Type B pancreatic cell (in vitro differentiated cells): ENCODE data around the gene TMEM38B. TPM values are rescaled to one million over a fixed set of nuclear protein-coding genes. Genes with fewer than 3 reads are reported as not detected.

Experiments used
- DNase-seq: peaks from one replicate; pipeline ENCODE4 v3.0.0; 2021; ENCODE audit warnings: mixed read lengths; ENCODE audit not compliant: unreplicated experiment; ENCODE audit errors: extremely low spot score
- H3K27ac Mint-ChIP-seq: 2 replicates; pipeline ENCODE4 v1.8.0; 2021; ENCODE audit warnings: mild to moderate bottlenecking, mixed read lengths
- H3K27me3 Mint-ChIP-seq: 2 replicates; pipeline ENCODE4 v1.8.0; 2021; ENCODE audit warnings: mixed read lengths
- H3K36me3 Mint-ChIP-seq: 2 replicates; pipeline ENCODE4 v1.8.0; 2021; ENCODE audit warnings: mixed read lengths
- H3K4me1 Mint-ChIP-seq: one replicate; pipeline ENCODE4 v1.8.0; 2021; ENCODE audit warnings: mixed read lengths; ENCODE audit not compliant: unreplicated experiment
- H3K4me3 Mint-ChIP-seq: 2 replicates; pipeline ENCODE4 v1.8.0; 2021; ENCODE audit warnings: mild to moderate bottlenecking, mixed read lengths
- H3K9me3 Mint-ChIP-seq: 2 replicates; pipeline ENCODE4 v1.8.0; 2021; ENCODE audit warnings: mixed read lengths
- total RNA-seq: library from RNA; stranded (reverse); gene quantifications from 2 replicates; pipeline ENCODE4 v1.2.1, GENCODE V29; 2021; ENCODE audit warnings: low replicate concordance
- TF ChIP-seq, protein P1 (sequence below): fragments of 200-600 bp; sonication (generic); conservative IDR thresholded peaks from 2 replicates; pipeline ENCODE4 v1.5.0; 2021; ENCODE audit warnings: antibody characterized with exemption, mild to moderate bottlenecking

Gene TMEM38B
- total RNA-seq, 1 donor from 2014 or later, result 21.3 TPM

DNA sequence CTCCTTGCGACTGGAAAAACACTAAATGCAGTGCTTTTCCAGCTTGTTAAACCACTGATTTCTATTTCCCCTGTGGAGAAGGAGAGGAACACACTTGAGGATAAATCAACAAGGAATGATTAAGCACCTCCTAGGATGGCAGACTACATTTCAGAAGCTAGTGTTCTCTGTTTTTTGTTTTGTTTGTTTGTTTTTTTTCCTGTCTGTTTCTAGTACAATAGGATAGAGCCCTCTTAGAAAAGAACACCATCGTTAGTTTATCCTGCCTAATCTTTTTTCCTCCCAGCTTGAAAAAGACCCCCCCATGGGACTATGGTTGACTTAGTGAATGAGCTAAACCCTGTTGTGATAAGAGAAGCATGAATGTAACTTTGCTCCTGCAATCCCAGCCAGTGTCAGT is 36.0 kb upstream of the TMEM38B start:
- H3K4me3 Mint-ChIP-seq, result no peak overlapping the region
- DNase-seq, result no peak
- no peaks in the 10 kb centered on the region for H3K9me3 Mint-ChIP-seq
- peaks cover 15% of the 10 kb centered on the region for H3K4me1 Mint-ChIP-seq
- H3K27me3 Mint-ChIP-seq, result peaks cover 41% of the 10 kb centered on the region
- TF ChIP-seq, protein P1, sequence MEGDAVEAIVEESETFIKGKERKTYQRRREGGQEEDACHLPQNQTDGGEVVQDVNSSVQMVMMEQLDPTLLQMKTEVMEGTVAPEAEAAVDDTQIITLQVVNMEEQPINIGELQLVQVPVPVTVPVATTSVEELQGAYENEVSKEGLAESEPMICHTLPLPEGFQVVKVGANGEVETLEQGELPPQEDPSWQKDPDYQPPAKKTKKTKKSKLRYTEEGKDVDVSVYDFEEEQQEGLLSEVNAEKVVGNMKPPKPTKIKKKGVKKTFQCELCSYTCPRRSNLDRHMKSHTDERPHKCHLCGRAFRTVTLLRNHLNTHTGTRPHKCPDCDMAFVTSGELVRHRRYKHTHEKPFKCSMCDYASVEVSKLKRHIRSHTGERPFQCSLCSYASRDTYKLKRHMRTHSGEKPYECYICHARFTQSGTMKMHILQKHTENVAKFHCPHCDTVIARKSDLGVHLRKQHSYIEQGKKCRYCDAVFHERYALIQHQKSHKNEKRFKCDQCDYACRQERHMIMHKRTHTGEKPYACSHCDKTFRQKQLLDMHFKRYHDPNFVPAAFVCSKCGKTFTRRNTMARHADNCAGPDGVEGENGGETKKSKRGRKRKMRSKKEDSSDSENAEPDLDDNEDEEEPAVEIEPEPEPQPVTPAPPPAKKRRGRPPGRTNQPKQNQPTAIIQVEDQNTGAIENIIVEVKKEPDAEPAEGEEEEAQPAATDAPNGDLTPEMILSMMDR, result no peak
- H3K36me3 Mint-ChIP-seq, result no peaks in the 10 kb centered on the region
- H3K27ac Mint-ChIP-seq, result no peak overlapping the region

DNA sequence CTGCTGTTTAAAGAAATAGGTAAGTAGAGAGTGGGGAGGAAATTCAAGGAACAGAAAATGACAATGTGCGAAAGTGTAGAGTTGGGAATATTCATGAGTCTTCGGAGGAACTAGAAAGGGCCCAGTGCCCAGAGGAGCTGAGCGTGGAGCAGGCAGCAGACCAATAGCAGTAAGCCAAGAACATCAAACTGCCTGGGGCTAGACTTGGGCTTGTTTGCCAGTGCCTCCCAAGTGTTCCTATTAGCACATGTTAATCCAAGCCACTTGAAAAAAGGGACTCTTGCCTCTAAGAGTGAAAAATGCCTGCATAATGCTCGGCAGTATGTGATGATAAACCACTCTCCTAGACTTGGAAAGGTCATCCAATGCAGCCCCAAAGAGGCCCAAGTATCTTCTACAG is 33.3 kb upstream of the TMEM38B start:
- Mint-ChIP-seq H3K9me3 (no peaks in the 10 kb centered on the region), H3K27me3 (peaks cover 24% of the 10 kb centered on the region), H3K27ac (no peak overlapping the region), H3K4me1 (peaks cover 15% of the 10 kb centered on the region), H3K4me3 (no peak overlapping the region), H3K36me3 (no peaks in the 10 kb centered on the region)
- TF ChIP-seq, protein P1, result no peak
- DNase-seq, result no peak

DNA sequence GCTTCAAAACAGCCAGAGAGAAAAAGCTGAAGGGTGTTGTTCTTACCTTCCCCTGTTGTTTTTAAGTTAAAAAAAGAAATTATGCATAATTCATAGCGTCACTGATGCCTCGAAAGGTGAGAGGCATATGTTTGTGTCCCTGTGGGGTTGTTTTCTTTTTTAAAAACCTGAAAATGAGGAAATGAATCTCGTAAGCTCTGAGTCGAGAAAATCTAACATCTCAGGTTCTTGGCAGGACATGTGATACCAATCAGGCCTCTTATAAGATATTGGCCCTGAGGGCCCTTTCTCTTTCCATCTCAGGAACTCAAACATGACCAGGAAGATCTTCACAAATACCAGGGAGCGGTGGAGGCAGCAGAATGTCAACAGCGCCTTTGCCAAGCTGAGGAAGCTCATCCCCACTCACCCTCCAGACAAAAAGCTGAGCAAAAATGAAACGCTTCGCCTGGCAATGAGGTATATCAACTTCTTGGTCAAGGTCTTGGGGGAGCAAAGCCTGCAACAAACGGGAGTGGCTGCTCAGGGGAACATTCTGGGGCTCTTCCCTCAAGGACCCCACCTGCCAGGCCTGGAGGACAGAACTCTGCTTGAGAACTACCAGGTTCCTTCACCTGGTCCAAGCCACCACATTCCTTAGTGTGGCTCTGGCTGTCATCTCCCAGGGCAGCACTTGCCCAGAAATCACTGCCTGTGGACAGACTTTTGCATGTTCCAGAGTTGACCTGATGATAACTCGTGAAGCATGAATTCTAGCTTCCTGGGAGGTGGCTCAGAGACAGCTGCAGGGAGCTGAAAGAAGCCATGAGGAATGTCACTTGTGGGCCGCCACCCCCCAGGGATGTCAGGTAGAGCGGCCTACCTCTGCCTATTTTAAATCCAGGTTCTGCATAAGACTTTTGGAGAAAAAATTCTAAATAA is 31.9 kb upstream of the TMEM38B start, which contains the start of gene TAL2:
Gene TAL2, plus strand, starts transcription at position 274 of the 921 bp plus-strand sequence. Its CDS starts 40 bp downstream, at position 314.
- H3K4me3 Mint-ChIP-seq, result no peak within 1 kb of the TSS

DNA sequence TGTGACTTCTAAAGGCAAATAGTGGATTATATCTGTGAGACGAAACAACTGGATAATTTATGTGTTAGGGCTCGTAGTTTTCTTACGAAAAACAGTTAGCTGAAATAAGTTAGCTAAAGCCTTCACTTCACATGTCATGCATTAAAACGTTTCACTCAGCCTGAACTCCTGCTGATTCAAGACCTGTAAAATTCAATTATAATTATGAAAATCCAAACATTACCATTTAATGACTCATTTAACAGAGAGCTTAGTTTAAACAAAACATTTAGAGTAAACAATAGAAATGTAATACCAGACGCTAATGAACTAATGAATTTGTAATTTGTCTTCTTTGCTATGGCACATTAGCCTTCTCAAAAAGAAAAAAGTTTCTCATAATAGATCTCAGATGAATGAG is 30.4 kb upstream of the TMEM38B start:
- peaks cover 14% of the 10 kb centered on the region for H3K27me3 Mint-ChIP-seq
- TF ChIP-seq, protein P1, result no peak
- H3K27ac Mint-ChIP-seq, result no peak overlapping the region
- no peaks in the 10 kb centered on the region for H3K9me3 Mint-ChIP-seq
- H3K4me1 Mint-ChIP-seq, result no peaks in the 10 kb centered on the region
- H3K4me3 Mint-ChIP-seq, result no peak overlapping the region
- no peaks in the 10 kb centered on the region for H3K36me3 Mint-ChIP-seq
- DNase-seq, result no peak

More for the DNA sequence above, 31.9 kb upstream of the TMEM38B start, which contains the start of gene TAL2:
- Mint-ChIP-seq H3K4me1 (peaks cover 7% of the 10 kb centered on the region), H3K27me3 (peaks cover 19% of the 10 kb centered on the region), H3K36me3 (no peaks in the 10 kb centered on the region), H3K9me3 (no peaks in the 10 kb centered on the region), H3K27ac (no peak within 1 kb of the TSS)
- no peak for DNase-seq
- TF ChIP-seq, protein P1, result no peak

DNA sequence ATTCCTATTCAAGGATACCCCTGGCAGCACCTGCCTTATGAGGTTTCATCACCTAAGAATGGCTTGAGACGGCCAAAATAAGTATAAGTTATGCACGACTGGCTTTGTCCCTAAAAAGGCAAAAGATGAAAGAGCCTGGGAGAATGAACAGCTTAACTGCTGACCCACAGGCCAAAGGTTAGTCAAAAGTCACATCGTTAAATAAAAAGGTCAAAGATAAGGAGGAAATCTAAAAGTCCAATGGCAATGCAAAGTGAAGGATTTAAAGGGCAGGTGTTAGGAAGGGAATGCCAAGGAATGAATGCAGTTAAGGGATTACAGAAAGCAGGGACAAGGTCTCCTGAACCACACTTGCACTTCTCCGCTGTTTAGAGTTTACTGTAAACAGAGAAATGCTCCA is 26.5 kb upstream of the TMEM38B start:
- Mint-ChIP-seq H3K4me1 (no peaks in the 10 kb centered on the region), H3K9me3 (no peaks in the 10 kb centered on the region), H3K27me3 (peaks cover 11% of the 10 kb centered on the region), H3K36me3 (no peaks in the 10 kb centered on the region), H3K4me3 (no peak overlapping the region), H3K27ac (no peak overlapping the region)
- DNase-seq, result no peak
- TF ChIP-seq, protein P1, result no peak
